ENCODE data around the gene CDKN2AIPNL. TPM values are rescaled to one million over a fixed set of nuclear protein-coding genes. Genes with fewer than 3 reads are reported as not detected.

Gene CDKN2AIPNL
- total RNA-seq, 1 experiment from 2014 or later, result 63.0 TPM

DNA sequence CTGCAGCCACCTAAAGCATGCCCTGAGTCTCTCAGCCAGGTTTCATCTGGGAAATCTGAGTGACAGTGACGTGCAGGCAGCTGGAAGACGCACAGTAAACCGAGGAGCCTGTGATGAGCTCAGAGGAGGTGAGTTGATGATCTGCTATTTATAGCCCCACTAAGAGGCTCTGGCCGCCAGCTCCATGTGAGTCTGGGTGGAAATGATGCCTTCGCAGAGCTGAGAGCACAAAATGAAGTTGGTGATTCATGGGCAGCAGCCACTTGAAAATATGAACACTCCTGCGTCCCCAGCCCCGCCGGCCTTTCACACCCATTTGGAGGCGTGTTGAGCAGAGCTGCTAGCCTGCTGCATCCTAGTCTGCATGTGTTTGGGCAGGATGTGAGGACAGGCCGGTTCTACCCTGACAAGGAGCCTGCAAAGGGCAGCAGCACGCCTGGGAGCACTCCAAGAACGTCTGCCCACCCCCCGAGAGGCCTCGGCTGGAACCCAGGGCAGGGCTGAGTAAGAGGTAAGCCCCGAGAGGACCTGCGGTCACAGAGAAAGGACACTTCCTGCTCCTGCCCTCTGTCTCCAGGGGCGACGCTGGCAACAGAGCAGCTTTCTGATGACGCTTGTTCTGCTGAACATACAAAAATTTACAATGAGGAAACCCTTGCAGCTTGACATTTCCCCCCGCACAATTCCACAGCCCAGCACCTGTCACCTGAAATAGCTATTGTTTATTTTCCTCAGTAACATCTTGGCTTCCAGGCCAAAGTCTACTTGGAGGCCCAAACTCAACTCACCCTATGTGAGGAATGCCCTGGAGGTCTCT lies 25.1 kb upstream of the CDKN2AIPNL start:
- H3K9me3 ChIP-seq (ENCODE audit: control insufficient read depth in 1 of 2, insufficient read depth in 1 of 2, low read depth in 1 of 2, low read length in 2 of 2), result no peaks in the 10 kb centered on the region
- no peak overlapping the region for H3K27ac ChIP-seq (ENCODE audit: low read depth, low read length)
- no peaks in the 10 kb centered on the region for H4K20me1 ChIP-seq (ENCODE audit: insufficient read depth)
- H3K9ac ChIP-seq (ENCODE audit: low read length), result no peak overlapping the region
- H3K4me1 ChIP-seq (ENCODE audit: control insufficient read depth in 1 of 2, insufficient read depth in 2 of 2, low read length in 2 of 2), result peaks cover 5 to 32% of the 10 kb centered on the region in 2 experiments; a peak in 3 of 4 replicates
- H2AFZ ChIP-seq (ENCODE audit: low read depth, low read length, poor library complexity, severe bottlenecking), result no peak overlapping the region
- H3K9me2 ChIP-seq (ENCODE audit: insufficient read depth), result no peaks in the 10 kb centered on the region
- ATAC-seq (no peak), DNase-seq (ENCODE audit: low read depth, low spot score) (no peak)
- no peaks in the 10 kb centered on the region for H3K79me2 ChIP-seq (ENCODE audit: insufficient read depth, low read length)
- ChIA-PET POLR2A (no interaction called here), CTCF (no interaction called here), RAD21 (ENCODE audit: low non-redundant PET in 1 of 2, low total read pairs in 2 of 2, uncharacterized antibody in 2 of 2, unreplicated experiment in 2 of 2) (no interaction called here)
- no peaks in the 10 kb centered on the region for H3K36me3 ChIP-seq (ENCODE audit: control insufficient read depth in 1 of 2, insufficient read depth in 2 of 2, low read length in 2 of 2)
- TF ChIP-seq EZH2phosphoT487 (IDR thresholded peaks at IDR 0.05; ENCODE audit: borderline replicate concordance) (no peak), EGR1 (IDR thresholded peaks at IDR 0.05; ENCODE audit: low read depth) (no peak), FOSL1 (IDR thresholded peaks at IDR 0.05; ENCODE audit: low read depth) (no peak), JUND (IDR thresholded peaks at IDR 0.05) (no peak), ZFX (IDR thresholded peaks at IDR 0.05) (no peak), SIN3A (IDR thresholded peaks at IDR 0.05; ENCODE audit: low read depth) (no peak), CEBPB (IDR thresholded peaks at IDR 0.05; ENCODE audit: low read depth) (no peak), TCF7L2 (IDR thresholded peaks at IDR 0.05; ENCODE audit: borderline replicate concordance, extremely low read depth, insufficient read depth, insufficient read length) (no peak)
- TF ChIP-seq, protein P1, sequence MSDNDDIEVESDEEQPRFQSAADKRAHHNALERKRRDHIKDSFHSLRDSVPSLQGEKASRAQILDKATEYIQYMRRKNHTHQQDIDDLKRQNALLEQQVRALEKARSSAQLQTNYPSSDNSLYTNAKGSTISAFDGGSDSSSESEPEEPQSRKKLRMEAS (IDR thresholded peaks at IDR 0.05), result no peak
- TF ChIP-seq, protein P2, sequence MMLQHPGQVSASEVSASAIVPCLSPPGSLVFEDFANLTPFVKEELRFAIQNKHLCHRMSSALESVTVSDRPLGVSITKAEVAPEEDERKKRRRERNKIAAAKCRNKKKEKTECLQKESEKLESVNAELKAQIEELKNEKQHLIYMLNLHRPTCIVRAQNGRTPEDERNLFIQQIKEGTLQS (IDR thresholded peaks at IDR 0.05), result no peak
- H3K27me3 ChIP-seq (ENCODE audit: insufficient read depth, low read length), result no peaks in the 10 kb centered on the region
- intact Hi-C loops (cut with micrococcal nuclease), result no loop called here
- no peak overlapping the region for H3K4me2 ChIP-seq (ENCODE audit: low read length)
- no peak overlapping the region for H3K4me3 ChIP-seq (replicated peaks in 1 of 2; ENCODE audit: low read depth in 1 of 2, low read length in 2 of 2)
- BruUV-seq (replicated peaks), result no TSS peak

DNA sequence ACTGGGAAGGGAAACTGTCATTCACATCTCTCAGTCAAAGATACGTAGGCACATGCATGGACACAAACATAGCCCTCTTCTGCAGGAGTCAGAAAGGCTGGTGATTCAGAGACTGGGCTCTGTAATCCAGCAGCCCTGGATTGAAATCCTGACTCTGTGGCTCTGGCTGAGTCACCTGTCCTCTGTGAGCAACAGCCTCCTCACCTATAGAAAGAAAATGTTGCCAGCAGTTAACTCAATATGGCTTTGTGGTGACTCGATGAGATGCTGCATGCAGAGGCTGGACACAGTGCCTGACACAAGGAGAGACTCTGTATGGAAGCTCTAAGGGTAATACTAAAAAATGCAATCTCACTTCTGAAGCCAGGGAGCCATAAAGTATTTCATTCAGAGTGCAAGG lies 23.9 kb upstream of the CDKN2AIPNL start:
- Histone ChIP-seq H3K9ac (ENCODE audit: low read length) (no peak overlapping the region), H3K27ac (ENCODE audit: low read depth, low read length) (no peak overlapping the region), H3K27me3 (ENCODE audit: insufficient read depth, low read length) (no peaks in the 10 kb centered on the region), H3K4me2 (ENCODE audit: low read length) (peak overlapping the region; percentile 16; the same call in 1 of the 2 replicates), H3K36me3 (ENCODE audit: control insufficient read depth in 1 of 2, insufficient read depth in 2 of 2, low read length in 2 of 2) (no peaks in the 10 kb centered on the region), H3K4me3 (replicated peaks in 1 of 2; ENCODE audit: low read depth in 1 of 2, low read length in 2 of 2) (no peak overlapping the region), H3K9me3 (ENCODE audit: control insufficient read depth in 1 of 2, insufficient read depth in 1 of 2, low read depth in 1 of 2, low read length in 2 of 2) (no peaks in the 10 kb centered on the region), H4K20me1 (ENCODE audit: insufficient read depth) (no peaks in the 10 kb centered on the region), H3K79me2 (ENCODE audit: insufficient read depth, low read length) (no peaks in the 10 kb centered on the region), H3K4me1 (ENCODE audit: control insufficient read depth in 1 of 2, insufficient read depth in 2 of 2, low read length in 2 of 2) (peaks cover 5 to 32% of the 10 kb centered on the region in 2 experiments; a peak in 3 of 4 replicates), H3K9me2 (ENCODE audit: insufficient read depth) (no peaks in the 10 kb centered on the region), H2AFZ (ENCODE audit: low read depth, low read length, poor library complexity, severe bottlenecking) (no peak overlapping the region)
- ChIA-PET POLR2A (interaction anchor here (0.7 kb wide), 1 partner anchor 71 kb away, joined by 3 read pairs; no protein-coding TSS in a partner anchor), CTCF (no interaction called here), RAD21 (ENCODE audit: low non-redundant PET in 1 of 2, low total read pairs in 2 of 2, uncharacterized antibody in 2 of 2, unreplicated experiment in 2 of 2) (no interaction called here)
- BruUV-seq (replicated peaks), result no TSS peak
- ATAC-seq, result peak; percentile 59
- peak; percentile 45 for DNase-seq (ENCODE audit: low read depth, low spot score)
- intact Hi-C loops (cut with micrococcal nuclease), result no loop called here
- TF ChIP-seq, protein P3, sequence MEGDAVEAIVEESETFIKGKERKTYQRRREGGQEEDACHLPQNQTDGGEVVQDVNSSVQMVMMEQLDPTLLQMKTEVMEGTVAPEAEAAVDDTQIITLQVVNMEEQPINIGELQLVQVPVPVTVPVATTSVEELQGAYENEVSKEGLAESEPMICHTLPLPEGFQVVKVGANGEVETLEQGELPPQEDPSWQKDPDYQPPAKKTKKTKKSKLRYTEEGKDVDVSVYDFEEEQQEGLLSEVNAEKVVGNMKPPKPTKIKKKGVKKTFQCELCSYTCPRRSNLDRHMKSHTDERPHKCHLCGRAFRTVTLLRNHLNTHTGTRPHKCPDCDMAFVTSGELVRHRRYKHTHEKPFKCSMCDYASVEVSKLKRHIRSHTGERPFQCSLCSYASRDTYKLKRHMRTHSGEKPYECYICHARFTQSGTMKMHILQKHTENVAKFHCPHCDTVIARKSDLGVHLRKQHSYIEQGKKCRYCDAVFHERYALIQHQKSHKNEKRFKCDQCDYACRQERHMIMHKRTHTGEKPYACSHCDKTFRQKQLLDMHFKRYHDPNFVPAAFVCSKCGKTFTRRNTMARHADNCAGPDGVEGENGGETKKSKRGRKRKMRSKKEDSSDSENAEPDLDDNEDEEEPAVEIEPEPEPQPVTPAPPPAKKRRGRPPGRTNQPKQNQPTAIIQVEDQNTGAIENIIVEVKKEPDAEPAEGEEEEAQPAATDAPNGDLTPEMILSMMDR (IDR thresholded peaks at IDR 0.05 in 2 of 3, conservative IDR thresholded peaks at IDR 0.05 in 1 of 3; ENCODE audit: borderline replicate concordance in 1 of 3, insufficient read depth in 1 of 3, low read depth in 2 of 3, low read length in 2 of 3), result no peak
- TF ChIP-seq ZFX (IDR thresholded peaks at IDR 0.05) (no peak), FOSL1 (IDR thresholded peaks at IDR 0.05; ENCODE audit: low read depth) (peak; percentile 71), JUND (IDR thresholded peaks at IDR 0.05) (peak; percentile 26; the same call in 1 of the 2 replicates), SP1 (IDR thresholded peaks at IDR 0.05; ENCODE audit: low read depth) (0 out of 2 replicates have a peak, but pooled peaks have one; percentile 22)
- TF ChIP-seq, protein P4, sequence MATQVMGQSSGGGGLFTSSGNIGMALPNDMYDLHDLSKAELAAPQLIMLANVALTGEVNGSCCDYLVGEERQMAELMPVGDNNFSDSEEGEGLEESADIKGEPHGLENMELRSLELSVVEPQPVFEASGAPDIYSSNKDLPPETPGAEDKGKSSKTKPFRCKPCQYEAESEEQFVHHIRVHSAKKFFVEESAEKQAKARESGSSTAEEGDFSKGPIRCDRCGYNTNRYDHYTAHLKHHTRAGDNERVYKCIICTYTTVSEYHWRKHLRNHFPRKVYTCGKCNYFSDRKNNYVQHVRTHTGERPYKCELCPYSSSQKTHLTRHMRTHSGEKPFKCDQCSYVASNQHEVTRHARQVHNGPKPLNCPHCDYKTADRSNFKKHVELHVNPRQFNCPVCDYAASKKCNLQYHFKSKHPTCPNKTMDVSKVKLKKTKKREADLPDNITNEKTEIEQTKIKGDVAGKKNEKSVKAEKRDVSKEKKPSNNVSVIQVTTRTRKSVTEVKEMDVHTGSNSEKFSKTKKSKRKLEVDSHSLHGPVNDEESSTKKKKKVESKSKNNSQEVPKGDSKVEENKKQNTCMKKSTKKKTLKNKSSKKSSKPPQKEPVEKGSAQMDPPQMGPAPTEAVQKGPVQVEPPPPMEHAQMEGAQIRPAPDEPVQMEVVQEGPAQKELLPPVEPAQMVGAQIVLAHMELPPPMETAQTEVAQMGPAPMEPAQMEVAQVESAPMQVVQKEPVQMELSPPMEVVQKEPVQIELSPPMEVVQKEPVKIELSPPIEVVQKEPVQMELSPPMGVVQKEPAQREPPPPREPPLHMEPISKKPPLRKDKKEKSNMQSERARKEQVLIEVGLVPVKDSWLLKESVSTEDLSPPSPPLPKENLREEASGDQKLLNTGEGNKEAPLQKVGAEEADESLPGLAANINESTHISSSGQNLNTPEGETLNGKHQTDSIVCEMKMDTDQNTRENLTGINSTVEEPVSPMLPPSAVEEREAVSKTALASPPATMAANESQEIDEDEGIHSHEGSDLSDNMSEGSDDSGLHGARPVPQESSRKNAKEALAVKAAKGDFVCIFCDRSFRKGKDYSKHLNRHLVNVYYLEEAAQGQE (IDR thresholded peaks at IDR 0.05; ENCODE audit: low read depth), result no peak
- TF ChIP-seq, protein P2 (IDR thresholded peaks at IDR 0.05), result no peak
